Epithelial cell of esophagus (primary cell): ENCODE measurements around the gene TMEM132C.

ENCODE experiments used
- DNase-seq: peaks from one replicate; pipeline ENCODE4 v3.0.0; 2010; ENCODE audit warnings: low read depth
- H3K4me3 ChIP-seq: 2 replicates; pipeline ENCODE4 v1.5.1; 2011; ENCODE audit warnings: mild to moderate bottlenecking, low read length, control low read depth
- TF ChIP-seq, protein P1 (sequence below): IDR thresholded peaks from 2 replicates; pipeline ENCODE4 v1.5.1; 2011; ENCODE audit warnings: low read depth, mild to moderate bottlenecking, low read length, control low read depth, inconsistent platforms; ENCODE audit not compliant: insufficient read depth; ENCODE audit errors: missing control alignments

Gene TMEM132C

GRCh38 chr12:128672893-128673292 lies 405.9 kb downstream of the TMEM132C start:
- no peak overlapping the region for H3K4me3 ChIP-seq
- no peak for DNase-seq
- TF ChIP-seq, protein P1, sequence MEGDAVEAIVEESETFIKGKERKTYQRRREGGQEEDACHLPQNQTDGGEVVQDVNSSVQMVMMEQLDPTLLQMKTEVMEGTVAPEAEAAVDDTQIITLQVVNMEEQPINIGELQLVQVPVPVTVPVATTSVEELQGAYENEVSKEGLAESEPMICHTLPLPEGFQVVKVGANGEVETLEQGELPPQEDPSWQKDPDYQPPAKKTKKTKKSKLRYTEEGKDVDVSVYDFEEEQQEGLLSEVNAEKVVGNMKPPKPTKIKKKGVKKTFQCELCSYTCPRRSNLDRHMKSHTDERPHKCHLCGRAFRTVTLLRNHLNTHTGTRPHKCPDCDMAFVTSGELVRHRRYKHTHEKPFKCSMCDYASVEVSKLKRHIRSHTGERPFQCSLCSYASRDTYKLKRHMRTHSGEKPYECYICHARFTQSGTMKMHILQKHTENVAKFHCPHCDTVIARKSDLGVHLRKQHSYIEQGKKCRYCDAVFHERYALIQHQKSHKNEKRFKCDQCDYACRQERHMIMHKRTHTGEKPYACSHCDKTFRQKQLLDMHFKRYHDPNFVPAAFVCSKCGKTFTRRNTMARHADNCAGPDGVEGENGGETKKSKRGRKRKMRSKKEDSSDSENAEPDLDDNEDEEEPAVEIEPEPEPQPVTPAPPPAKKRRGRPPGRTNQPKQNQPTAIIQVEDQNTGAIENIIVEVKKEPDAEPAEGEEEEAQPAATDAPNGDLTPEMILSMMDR: no peak

GRCh38 chr12:128675576-128675975 lies 408.6 kb downstream of the TMEM132C start:
- DNase-seq: no peak
- TF ChIP-seq, protein P1: no peak
- H3K4me3 ChIP-seq: no peak overlapping the region

- no peak overlapping the region for H3K4me3 ChIP-seq
- no peak for DNase-seq
- TF ChIP-seq, protein P1: no peak
Observed at GRCh38 chr12:128680555-128680954, 413.6 kb downstream of the TMEM132C start.

- no peak overlapping the region for H3K4me3 ChIP-seq
- TF ChIP-seq, protein P1: no peak
- no peak for DNase-seq
Observed at GRCh38 chr12:128682548-128683275, 415.7 kb downstream of the TMEM132C start.

GRCh38 chr12:128684352-128684751 lies 417.4 kb downstream of the TMEM132C start:
- no peak overlapping the region for H3K4me3 ChIP-seq
- no peak for DNase-seq
- TF ChIP-seq, protein P1: no peak

DNA sequence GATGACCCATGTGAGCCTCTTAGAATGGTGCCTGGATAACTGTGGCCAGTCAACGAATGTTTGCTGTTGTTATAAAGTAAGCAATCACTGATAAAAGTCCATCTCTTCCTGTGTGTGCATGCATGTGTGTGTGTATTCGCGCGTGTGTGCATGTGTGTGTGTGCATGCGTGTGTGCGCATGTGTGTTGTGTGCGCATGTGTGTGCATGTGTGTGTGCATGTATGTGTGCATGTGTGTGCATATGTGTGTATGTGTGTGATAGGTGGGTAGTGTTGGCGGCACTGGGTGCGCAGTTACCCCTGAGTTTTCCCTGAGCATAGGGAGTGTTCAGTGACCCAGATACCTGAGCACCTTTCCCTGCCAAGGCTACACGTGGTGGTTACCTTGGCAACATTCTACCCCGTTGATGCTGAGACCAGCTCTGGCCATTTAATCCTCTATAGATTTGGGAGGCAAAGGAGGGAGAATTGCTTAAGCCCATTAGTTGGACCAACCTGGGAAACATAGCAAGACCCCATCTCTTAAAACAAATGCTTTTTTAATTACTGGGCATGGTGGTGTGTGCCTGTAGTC lies 419.0 kb downstream of the TMEM132C start:
- DNase-seq: no peak
- H3K4me3 ChIP-seq: no peak overlapping the region
- TF ChIP-seq, protein P1: no peak

DNA sequence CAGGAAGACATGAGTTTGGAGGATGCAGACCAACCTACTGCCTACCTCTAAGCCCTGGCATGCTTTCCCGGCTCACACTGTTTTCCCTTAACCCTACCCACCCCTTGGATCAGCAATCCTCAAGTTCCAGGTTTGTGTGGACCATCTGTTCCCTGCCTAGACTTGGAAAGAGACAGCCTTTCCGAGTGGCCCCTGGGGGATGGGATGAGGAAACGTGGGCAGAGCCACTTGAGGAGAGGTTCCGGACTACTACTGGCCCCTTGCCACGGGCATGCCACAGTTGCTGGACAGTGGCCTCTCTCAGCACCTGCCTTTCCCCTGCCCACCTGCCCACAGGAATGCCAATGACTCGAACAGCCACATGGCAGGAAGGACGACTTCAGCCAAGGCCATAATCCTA lies 420.9 kb downstream of the TMEM132C start:
- TF ChIP-seq, protein P1: no peak
- DNase-seq: no peak
- no peak overlapping the region for H3K4me3 ChIP-seq
